C4-2B (cell line): ENCODE results near the gene ART1.
"Not testable (repeated sequence)": the region's sequence is repeated elsewhere in the genome, so short reads cannot be mapped to it uniquely, and the experiment has no call there.

ENCODE experiments used
- H3K27ac ChIP-seq: fragments of 450-650 bp; 2 replicates; pipeline ENCODE4 v1.5.1; 2017
- ZFX ChIP-seq: fragments of 450-650 bp; IDR thresholded peaks from 2 replicates; pipeline ENCODE4 v1.6.1; 2017
- TF ChIP-seq, protein P1 (sequence below): fragments of 450-650 bp; conservative IDR thresholded peaks from 2 replicates; pipeline ENCODE4 v1.5.1; 2017; ENCODE audit warnings: mild to moderate bottlenecking

Gene ART1, protein sequence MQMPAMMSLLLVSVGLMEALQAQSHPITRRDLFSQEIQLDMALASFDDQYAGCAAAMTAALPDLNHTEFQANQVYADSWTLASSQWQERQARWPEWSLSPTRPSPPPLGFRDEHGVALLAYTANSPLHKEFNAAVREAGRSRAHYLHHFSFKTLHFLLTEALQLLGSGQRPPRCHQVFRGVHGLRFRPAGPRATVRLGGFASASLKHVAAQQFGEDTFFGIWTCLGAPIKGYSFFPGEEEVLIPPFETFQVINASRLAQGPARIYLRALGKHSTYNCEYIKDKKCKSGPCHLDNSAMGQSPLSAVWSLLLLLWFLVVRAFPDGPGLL

DNA sequence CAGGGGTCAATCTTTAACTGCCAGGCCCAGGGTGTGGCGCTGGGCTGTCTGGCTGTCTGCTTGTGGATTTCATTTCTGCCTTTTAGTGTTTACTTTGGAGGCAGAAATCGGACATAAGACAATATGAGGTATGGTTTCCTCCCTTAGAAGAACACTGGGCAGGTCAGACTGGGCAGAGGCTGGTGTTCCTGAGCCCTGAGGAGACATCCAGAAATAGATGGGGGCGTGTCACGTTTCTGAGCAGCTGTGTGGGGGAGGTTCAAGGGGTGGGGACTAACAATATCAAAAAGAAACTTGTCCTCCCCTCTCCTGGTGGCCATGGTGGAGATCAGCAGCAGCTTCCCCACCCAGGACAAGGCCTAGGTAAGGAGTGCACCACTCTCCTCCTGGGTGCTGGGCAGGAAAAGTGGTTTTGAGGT, at the start of gene ART1:
Gene ART1, plus strand, starts transcription at position 312 of the 419 bp plus-strand sequence. CDS start 14,086 bp downstream, outside the sequence.
- no peak within 1 kb of the TSS for H3K27ac ChIP-seq
- TF ChIP-seq ZFX: no peak
- TF ChIP-seq, protein P1, sequence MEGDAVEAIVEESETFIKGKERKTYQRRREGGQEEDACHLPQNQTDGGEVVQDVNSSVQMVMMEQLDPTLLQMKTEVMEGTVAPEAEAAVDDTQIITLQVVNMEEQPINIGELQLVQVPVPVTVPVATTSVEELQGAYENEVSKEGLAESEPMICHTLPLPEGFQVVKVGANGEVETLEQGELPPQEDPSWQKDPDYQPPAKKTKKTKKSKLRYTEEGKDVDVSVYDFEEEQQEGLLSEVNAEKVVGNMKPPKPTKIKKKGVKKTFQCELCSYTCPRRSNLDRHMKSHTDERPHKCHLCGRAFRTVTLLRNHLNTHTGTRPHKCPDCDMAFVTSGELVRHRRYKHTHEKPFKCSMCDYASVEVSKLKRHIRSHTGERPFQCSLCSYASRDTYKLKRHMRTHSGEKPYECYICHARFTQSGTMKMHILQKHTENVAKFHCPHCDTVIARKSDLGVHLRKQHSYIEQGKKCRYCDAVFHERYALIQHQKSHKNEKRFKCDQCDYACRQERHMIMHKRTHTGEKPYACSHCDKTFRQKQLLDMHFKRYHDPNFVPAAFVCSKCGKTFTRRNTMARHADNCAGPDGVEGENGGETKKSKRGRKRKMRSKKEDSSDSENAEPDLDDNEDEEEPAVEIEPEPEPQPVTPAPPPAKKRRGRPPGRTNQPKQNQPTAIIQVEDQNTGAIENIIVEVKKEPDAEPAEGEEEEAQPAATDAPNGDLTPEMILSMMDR: no peak

DNA sequence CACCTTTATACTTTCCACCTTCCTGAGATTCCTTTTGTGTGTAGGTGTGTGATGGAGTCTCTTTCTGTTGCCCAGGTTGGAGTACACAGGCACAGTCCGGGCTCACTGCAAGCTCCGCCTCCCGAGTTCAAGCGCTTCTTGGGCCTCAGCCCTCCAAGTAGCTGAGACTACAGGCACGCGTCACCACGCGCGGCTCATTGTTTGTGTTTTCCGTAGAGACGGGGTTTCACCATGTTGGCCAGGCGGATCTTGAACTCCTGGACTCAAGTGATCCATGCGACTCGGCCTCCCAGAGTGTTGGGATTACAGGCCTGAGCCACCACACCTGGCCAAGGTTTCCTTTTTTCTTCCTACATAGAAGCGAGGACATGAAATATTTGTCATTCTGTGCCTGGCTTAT, 47.2 kb upstream of the ART1 start:
- H3K27ac ChIP-seq: not testable (repeated sequence)

DNA sequence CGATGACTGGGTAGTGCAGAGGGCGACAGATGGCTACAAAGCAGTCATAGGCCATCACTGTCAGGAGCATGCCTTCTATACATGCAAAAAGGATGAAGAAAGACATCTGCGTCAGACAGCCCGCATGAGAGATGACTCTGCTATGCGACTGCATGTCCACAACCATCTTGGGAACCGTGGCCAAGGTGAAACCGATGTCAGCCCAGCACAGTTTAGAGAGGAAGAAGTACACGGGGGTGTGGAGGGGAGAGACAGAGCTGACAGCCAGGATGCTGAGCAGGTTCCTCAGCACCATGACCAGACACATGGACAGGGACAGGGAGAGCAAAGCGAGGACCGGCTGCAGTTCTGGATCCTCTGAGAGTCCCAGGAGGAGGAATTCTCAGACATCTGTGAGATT, 44.7 kb upstream of the ART1 start:
- H3K27ac ChIP-seq: not testable (repeated sequence)

DNA sequence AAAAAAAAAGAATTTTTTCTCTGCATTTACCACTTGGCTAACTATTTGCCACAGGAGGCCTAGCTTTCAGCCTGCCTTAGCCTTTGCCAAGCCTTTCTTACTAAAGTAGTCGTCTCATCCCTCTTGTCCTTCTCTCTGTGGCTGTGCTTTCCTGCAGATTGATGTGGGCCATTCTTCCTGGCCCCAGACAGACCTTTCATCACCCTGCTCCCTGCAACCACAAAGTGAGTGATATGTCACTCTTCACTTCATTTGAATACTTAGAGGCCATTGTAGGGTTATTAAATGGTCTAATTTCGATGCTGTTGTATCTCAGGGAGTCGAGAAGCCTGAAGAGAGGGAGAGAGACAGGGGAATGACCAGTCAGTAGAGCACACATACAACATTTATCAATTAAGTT, 40.8 kb upstream of the ART1 start:
- no peak for TF ChIP-seq ZFX
- TF ChIP-seq, protein P1: no peak
- no peak overlapping the region for H3K27ac ChIP-seq

DNA sequence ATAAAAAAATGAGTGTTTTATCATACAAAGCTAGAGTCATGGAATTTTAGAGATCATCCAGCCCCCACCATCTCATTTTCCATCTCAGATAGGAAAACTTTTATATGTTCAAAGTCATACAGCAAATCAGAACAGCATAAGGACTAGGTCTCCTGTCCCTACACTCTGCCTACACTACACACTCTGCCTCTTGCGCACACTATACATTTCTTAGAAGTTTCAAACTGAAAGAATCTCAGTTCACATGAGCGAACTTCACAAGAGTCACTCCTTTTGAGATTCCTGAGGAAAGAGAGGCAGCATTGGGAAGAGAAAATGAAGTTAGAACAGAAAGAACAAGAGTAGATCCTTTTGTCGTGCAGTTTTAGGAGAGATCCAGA, 39.7 kb upstream of the ART1 start:
- no peak for TF ChIP-seq ZFX
- TF ChIP-seq, protein P1: no peak
- peak overlapping the region; percentile 54 for H3K27ac ChIP-seq

DNA sequence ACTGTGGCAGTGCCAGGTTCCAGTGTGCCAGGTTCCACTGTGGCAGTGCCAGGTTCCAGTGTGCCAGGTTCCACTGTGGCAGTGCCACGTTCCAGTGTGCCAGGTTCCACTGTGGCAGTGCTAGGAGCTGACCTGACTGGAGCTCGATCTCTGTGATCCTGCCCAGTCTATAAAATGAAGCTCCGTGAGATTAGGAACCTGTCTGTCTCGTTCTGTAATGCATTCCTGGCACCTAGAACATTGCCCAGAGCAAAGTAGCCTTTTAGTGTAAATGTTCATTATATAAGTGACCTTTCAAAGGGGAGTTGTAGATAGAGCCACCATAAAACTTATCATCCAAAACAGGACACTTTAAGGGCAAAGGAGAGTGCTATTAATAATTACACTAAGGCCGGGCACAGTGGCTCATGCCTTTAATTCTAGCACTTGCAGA, 39.1 kb upstream of the ART1 start:
- TF ChIP-seq, protein P1: no peak
- no peak for TF ChIP-seq ZFX
- peak overlapping the region; percentile 54 for H3K27ac ChIP-seq

DNA sequence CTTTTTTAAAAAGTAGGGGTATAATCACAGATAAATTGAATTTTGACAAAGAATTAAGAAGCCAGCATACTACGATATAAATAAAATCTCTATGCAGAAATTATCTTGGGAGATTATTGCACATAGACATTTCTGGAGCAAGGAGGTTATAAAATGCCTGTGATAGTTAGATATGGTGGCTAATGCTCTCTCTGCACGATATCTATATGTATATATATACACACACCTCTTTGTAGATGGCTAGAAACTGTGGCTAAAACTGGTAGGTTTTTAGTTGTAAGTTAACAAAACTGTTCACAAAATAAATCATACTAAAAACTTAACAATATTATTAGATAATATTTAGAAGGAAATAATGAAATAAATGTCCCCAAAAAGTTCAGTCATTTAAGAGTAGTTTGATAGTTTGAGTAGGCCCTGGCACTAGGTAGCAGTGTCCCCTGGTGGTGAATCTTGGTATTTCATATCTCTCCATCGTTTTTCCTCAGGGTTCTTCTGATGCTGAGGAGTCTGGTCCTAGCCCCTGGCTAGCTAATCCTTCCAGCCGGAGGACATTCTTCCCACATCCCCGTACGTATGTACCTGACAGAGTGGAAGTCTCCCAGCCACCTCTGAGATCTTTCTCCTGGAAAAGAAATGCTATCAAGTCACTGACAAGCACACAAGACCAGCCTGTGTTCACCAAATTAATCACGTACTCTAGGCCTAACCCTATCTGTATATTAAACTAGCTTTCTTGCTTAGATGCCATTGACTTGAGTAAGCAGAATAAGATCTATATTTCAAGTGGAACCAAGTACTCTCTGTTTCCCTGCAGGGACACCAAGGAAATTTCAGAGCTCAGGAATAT, 35.3 kb upstream of the ART1 start:
- no peak overlapping the region for H3K27ac ChIP-seq
- no peak for TF ChIP-seq ZFX
- TF ChIP-seq, protein P1: peak; percentile 97

DNA sequence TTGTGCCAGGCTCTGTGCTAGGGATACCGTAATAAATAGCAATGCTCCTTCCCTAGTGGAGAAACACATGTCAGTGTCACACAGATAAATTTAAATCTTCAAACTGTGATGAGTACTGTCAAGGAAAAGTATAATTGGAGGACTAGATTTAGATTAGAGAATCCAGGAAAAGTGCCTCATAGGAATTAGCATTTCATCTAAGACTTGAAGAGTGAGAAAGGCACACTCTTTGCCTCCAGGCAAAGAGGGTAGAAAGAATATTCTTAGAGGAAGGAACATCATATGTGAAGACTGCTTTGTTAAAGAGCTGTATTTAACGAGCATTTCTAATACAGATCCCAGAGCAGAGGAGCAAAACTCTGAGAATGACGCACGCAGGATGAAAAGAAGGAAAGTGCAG, 34.1 kb upstream of the ART1 start:
- no peak for TF ChIP-seq ZFX
- TF ChIP-seq, protein P1: no peak
- no peak overlapping the region for H3K27ac ChIP-seq
